ENCODE measurements around the gene UBL4A. TPM values are rescaled to one million over a fixed set of nuclear protein-coding genes. Genes with fewer than 3 reads are reported as not detected.

Gene UBL4A
- total and polyA plus RNA-seq, 4 donors: 21.3 to 39.6 (median 30.6) TPM

DNA sequence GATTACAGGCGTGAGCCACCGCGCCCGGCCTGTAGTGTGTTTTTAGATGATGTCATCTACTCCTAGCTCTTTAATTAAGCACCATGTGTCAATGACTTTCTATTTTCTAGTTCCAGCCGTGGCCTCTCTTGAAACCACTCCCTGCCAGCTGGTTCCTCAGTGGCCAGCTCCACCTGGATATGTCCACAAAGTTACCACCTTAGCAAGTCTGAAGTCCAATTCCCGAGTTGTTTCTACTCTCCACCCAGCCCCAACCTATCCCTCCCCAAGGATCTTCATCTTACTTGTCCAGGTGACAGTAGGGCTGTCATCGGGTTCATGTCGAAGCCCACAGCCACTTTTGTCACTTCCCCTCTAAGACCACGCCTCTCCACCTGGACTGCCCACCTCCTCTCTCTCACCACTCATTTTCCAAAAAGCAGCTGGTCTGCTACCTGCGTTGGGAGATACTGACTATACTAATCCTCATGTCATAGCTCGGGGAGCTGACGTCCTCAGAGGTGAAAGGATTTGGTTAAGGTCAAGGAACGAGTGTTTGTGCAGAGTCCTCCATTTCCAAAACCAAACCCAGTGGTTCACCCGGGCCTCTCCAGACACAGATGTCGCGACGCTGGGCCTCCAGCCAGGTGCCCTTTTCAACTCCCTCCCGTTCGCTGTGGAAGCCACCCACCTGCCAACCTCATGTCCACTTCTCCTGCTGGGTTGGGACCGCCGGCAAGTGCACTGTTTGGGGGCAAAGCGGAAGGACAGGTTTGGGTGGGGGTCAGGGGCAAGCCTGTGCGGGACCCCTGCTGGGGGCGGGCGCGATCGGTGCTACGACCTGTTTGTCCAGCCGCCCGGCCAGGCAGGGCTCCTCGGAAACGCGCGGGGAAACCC is 28.9 kb upstream of the UBL4A start:
- Histone ChIP-seq H3K9me3 (ENCODE audit: control insufficient read depth in 4 of 4, insufficient read depth in 3 of 4, low read length in 3 of 4) (peaks cover 0 to 8% (median 0%) of the 10 kb centered on the region in 4 donors), H3K27me3 (ENCODE audit: control insufficient read depth in 3 of 3, insufficient read depth in 3 of 3, low read length in 2 of 3) (no peaks in the 10 kb centered on the region), H3K4me1 (ENCODE audit: control insufficient read depth in 5 of 5, insufficient read depth in 5 of 5, low read length in 5 of 5) (peaks cover 0 to 15% (median 4%) of the 10 kb centered on the region in 5 donors), H3K36me3 (ENCODE audit: control insufficient read depth in 4 of 4, insufficient read depth in 4 of 4, low read length in 4 of 4) (no peaks in the 10 kb centered on the region), H3K9ac (ENCODE audit: insufficient read depth in 1 of 2, low read length in 2 of 2) (peak overlapping the region in 1 of 2 donors; percentile 74), H3K4me3 (peak overlapping the region; percentile 48), H3K27ac (ENCODE audit: low read depth in 1 of 2, low read length in 1 of 2) (peak overlapping the region; percentile 82 to 87)
- TF ChIP-seq, protein P1, sequence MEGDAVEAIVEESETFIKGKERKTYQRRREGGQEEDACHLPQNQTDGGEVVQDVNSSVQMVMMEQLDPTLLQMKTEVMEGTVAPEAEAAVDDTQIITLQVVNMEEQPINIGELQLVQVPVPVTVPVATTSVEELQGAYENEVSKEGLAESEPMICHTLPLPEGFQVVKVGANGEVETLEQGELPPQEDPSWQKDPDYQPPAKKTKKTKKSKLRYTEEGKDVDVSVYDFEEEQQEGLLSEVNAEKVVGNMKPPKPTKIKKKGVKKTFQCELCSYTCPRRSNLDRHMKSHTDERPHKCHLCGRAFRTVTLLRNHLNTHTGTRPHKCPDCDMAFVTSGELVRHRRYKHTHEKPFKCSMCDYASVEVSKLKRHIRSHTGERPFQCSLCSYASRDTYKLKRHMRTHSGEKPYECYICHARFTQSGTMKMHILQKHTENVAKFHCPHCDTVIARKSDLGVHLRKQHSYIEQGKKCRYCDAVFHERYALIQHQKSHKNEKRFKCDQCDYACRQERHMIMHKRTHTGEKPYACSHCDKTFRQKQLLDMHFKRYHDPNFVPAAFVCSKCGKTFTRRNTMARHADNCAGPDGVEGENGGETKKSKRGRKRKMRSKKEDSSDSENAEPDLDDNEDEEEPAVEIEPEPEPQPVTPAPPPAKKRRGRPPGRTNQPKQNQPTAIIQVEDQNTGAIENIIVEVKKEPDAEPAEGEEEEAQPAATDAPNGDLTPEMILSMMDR (IDR thresholded peaks at IDR 0.05; ENCODE audit: control extremely low read depth, extremely low read depth): no peak
- WGBS, 2 donors: 16 to 43% methylated on average over 27 to 34 of the region's 34 CpGs
- DNase-seq (peak in 2 of 3 donors; percentile 34 to 51), ATAC-seq (ENCODE audit: insufficient read depth, low FRiP score) (no peak)

DNA sequence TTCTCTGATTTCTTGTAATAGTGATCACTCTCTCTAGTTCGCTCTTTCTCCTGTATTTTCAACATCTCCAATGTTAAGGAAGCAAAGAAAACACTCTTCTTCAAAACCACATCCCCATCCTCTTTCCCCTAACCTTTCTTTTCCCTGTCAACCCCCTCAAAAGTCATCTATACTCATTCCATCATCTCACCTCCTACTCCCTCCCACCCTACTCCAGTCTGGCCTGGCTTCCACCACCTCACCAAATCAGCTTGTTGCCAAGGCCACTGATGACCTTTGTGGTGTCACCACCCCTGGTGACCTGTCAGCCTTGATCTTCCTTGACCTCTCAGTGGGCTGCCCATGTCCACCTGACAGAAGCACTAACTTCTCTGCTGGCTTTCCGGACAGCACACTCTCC is 27.3 kb upstream of the UBL4A start:
- H3K9me3 ChIP-seq (ENCODE audit: control insufficient read depth in 4 of 4, insufficient read depth in 3 of 4, low read length in 3 of 4): peaks cover 0 to 14% (median under 1%) of the 10 kb centered on the region in 4 donors
- DNase-seq: no peak
- peaks cover 0 to 15% (median 4%) of the 10 kb centered on the region in 5 donors for H3K4me1 ChIP-seq (ENCODE audit: control insufficient read depth in 5 of 5, insufficient read depth in 5 of 5, low read length in 5 of 5)
- TF ChIP-seq, protein P1 (IDR thresholded peaks at IDR 0.05; ENCODE audit: control extremely low read depth, extremely low read depth): no peak
- H3K27me3 ChIP-seq (ENCODE audit: control insufficient read depth in 3 of 3, insufficient read depth in 3 of 3, low read length in 2 of 3): no peaks in the 10 kb centered on the region
- no peak for ATAC-seq (ENCODE audit: insufficient read depth, low FRiP score)
- WGBS, 2 donors: 80 to 84% methylated on average over 2 of the region's 2 CpGs
- H3K27ac ChIP-seq (ENCODE audit: low read depth in 1 of 2, low read length in 1 of 2): no peak overlapping the region
- no peak overlapping the region for H3K9ac ChIP-seq (ENCODE audit: insufficient read depth in 1 of 2, low read length in 2 of 2)
- no peak overlapping the region for H3K4me3 ChIP-seq
- peaks cover 0 to 5% (median 2%) of the 10 kb centered on the region in 4 donors for H3K36me3 ChIP-seq (ENCODE audit: control insufficient read depth in 4 of 4, insufficient read depth in 4 of 4, low read length in 4 of 4)

DNA sequence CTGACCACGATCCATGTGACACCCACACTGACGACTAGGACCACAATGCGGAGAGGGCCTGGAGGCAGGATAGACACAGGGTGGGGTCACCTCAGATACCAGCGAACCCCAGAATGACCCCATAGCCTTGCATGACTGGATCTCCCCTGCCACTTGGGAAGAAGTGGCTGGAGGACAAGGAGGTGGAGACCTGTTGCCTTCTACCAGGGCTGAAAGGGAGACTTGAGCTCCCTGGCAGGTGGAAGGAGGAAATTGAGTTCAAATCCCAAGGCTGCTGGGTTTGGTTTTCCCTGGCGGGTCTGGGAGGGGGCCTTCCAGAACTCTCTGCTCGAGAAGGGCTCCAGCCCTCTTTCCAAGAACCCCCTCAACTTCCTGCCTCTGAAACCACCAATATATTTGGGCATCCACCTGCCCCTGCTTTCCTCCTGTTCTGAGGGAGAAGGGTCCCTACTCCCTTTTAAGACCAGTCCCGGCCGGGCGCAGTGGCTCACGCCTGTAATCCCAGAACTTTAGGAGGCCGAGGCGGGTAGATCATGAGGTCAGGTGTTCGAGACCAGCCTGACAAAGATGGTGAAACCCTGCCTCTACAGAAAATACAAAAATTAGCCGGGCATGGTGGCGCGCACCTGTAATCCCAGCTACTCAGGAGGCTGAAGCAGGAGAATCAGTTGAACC is 26.6 kb upstream of the UBL4A start:
- TF ChIP-seq, protein P1 (IDR thresholded peaks at IDR 0.05; ENCODE audit: control extremely low read depth, extremely low read depth): no peak
- H3K36me3 ChIP-seq (ENCODE audit: control insufficient read depth in 4 of 4, insufficient read depth in 4 of 4, low read length in 4 of 4): peaks cover 0 to 6% (median 4%) of the 10 kb centered on the region in 4 donors
- H3K9ac ChIP-seq (ENCODE audit: insufficient read depth in 1 of 2, low read length in 2 of 2): no peak overlapping the region
- WGBS, 2 donors: 90 to 94% methylated on average over 16 of the region's 16 CpGs
- ATAC-seq (ENCODE audit: insufficient read depth, low FRiP score): no peak
- H3K9me3 ChIP-seq (ENCODE audit: control insufficient read depth in 4 of 4, insufficient read depth in 3 of 4, low read length in 3 of 4): peaks cover 0 to 18% (median under 1%) of the 10 kb centered on the region in 4 donors
- no peak overlapping the region for H3K27ac ChIP-seq (ENCODE audit: low read depth in 1 of 2, low read length in 1 of 2)
- peaks cover 0 to 11% (median 4%) of the 10 kb centered on the region in 5 donors for H3K4me1 ChIP-seq (ENCODE audit: control insufficient read depth in 5 of 5, insufficient read depth in 5 of 5, low read length in 5 of 5)
- no peak overlapping the region for H3K4me3 ChIP-seq
- H3K27me3 ChIP-seq (ENCODE audit: control insufficient read depth in 3 of 3, insufficient read depth in 3 of 3, low read length in 2 of 3): no peaks in the 10 kb centered on the region
- no peak for DNase-seq
